Naive thymus-derived CD8-positive, alpha-beta T cell (primary cell): ENCODE data around the gene HHEX. TPM values are rescaled to one million over a fixed set of nuclear protein-coding genes. Genes with fewer than 3 reads are reported as not detected.
A peak's percentile ranks its signal among the peaks of the same experiment; 100 is the strongest.
"Not testable (repeated sequence)": the region's sequence is repeated elsewhere in the genome, so short reads cannot be mapped to it uniquely, and the experiment has no call there.

Source experiments
- ATAC-seq, 2 donors: fragments of 150-1000 bp; cut with Tn5 transposase in 1 of 2; sonication (Bioruptor Pico), chemical (Tn5 transposase) in 1 of 2; 1 replicate in 1 of 2; 2 replicates in 1 of 2; pipeline ENCODE4 v1.10.0; 2021; ENCODE audit warnings: mild to moderate bottlenecking in 2 of 2, moderate library complexity in 2 of 2
- POLR2A ChIA-PET: fragments of 350-600 bp; sonication (Branson Sonifier 250); formaldehyde crosslinking; loops from one replicate; lab custom pipeline; 2021; ENCODE audit warnings: antibody characterized with exemption; lab: Charles Lee
- DNase-seq, 10 donors: peaks; one replicate each; pipeline versions ENCODE4 v3.0.0 to v3.0.0-alpha.2; 2020 to 2022
- H3K27ac Mint-ChIP-seq, 10 donors: one replicate each; pipeline ENCODE4 v1.8.0; 2020 to 2022; ENCODE audit warnings: mild to moderate bottlenecking in 10 of 10, mixed read lengths in 10 of 10, moderate library complexity in 4 of 10, inconsistent platforms in 1 of 10
- H3K27me3 Mint-ChIP-seq, 5 donors: one replicate each; pipeline ENCODE4 v1.8.0; 2021 to 2022; ENCODE audit warnings: mixed read lengths in 5 of 5
- H3K36me3 Mint-ChIP-seq, 3 donors: one replicate each; pipeline ENCODE4 v1.8.0; 2020 to 2022; ENCODE audit warnings: mixed read lengths in 3 of 3, mild to moderate bottlenecking in 2 of 3, inconsistent platforms in 1 of 3
- H3K4me1 Mint-ChIP-seq, 4 donors: one replicate each; pipeline ENCODE4 v1.8.0; 2021 to 2022; ENCODE audit warnings: mixed read lengths in 4 of 4
- H3K4me3 Mint-ChIP-seq, 10 donors: one replicate each; pipeline ENCODE4 v1.8.0; 2020 to 2022; ENCODE audit warnings: mild to moderate bottlenecking in 10 of 10, mixed read lengths in 10 of 10, moderate library complexity in 6 of 10, inconsistent platforms in 1 of 10
- H3K9me3 Mint-ChIP-seq, 9 donors: one replicate each; pipeline ENCODE4 v1.8.0; 2020 to 2022; ENCODE audit warnings: mixed read lengths in 9 of 9, mild to moderate bottlenecking in 3 of 9, inconsistent platforms in 1 of 9, moderate library complexity in 1 of 9
- polyA plus RNA-seq, 3 donors: library from polyadenylated mRNA; unstranded; fragments of 300-500 nt; fragmentation: Illumina TruSeq; gene quantifications; one replicate each; pipeline ENCODE4 v1.2.3, GENCODE V29; 2021
- total RNA-seq, 8 experiments: library from RNA in 2 of 8; stranded (reverse) in 2 of 8; gene quantifications; one replicate each; pipeline ENCODE4 v1.2.3 and lab custom pipeline; 2021 to 2026

HHEX gene
- total RNA-seq (1 to 10 TPM; 3.2 to 3.9 TPM), polyA plus RNA-seq (under 1 TPM; 0.09 to 0.45 (median 0.09) TPM), total RNA-seq (lab: John Stamatoyannopoulos, UW) (0 to 0.07 (median 0) reads per million in 6 experiments)

DNA sequence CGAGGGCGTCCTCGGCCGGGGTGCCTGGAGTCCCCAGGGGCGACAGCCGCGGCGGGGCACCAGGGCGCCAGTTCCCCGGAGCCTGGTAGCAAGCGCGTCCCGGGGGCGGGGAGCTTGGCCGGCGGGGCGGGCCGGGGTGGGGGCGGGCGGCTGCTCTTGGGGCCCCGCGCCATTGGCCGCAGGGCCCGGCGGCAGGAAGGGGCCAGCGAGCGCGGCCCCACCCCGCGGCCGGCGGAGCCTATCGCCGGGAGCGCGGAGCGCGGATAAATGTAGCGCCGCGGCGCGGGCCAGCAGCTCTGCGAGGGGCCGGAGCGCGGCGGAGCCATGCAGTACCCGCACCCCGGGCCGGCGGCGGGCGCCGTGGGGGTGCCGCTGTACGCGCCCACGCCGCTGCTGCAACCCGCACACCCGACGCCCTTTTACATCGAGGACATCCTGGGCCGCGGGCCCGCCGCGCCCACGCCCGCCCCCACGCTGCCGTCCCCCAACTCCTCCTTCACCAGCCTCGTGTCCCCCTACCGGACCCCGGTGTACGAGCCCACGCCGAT, at the start of gene HHEX:
Gene HHEX, plus strand, starts transcription at position 293 of the 548 bp plus-strand sequence. Its CDS starts 32 bp downstream, at position 325.
- H3K4me1 Mint-ChIP-seq, result peaks cover 14 to 46% (median 27%) of the 10 kb centered on the region in 4 donors
- POLR2A ChIA-PET, result interaction anchor here (0.6 kb wide), 1 partner anchor 22 kb away, joined by 3 read pairs; no protein-coding TSS in a partner anchor
- H3K4me3 Mint-ChIP-seq, result peak within 1 kb of the TSS; percentile 71 to 88 (median 82)
- DNase-seq, result peak in 4 of 10 donors; percentile 7 to 51 (median 22)
- peaks cover 0 to 19% (median 6%) of the 10 kb centered on the region in 3 donors for H3K36me3 Mint-ChIP-seq
- peaks cover 0 to 18% (median 5%) of the 10 kb centered on the region in 9 donors for H3K9me3 Mint-ChIP-seq
- peak within 1 kb of the TSS in 3 of 10 donors; percentile 37 to 78 (median 67) for H3K27ac Mint-ChIP-seq
- peaks cover 35 to 72% (median 41%) of the 10 kb centered on the region in 5 donors for H3K27me3 Mint-ChIP-seq
- peak; percentile 53 to 64 for ATAC-seq

DNA sequence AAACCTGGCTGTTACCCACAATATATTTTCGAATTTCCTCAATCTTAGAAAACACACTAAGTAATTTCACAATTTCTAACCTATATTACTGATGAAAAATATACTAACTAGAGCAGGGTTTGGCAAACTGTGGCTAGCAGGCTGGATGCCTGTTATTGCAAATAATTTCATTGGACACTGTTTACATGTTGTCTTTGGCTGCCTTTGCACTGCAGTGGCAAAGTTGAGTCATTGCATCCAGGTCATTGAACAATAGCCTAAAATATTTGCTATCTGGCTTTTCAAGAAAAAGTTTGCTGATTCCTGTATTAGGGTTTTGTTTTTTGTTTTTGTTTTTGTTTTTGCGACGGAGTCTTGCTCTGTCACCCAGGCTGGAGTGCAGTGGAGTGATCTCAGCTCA, 49.6 kb upstream of the HHEX start:
- Mint-ChIP-seq H3K27ac (no peak overlapping the region), H3K27me3 (no peaks in the 10 kb centered on the region), H3K9me3 (no peaks in the 10 kb centered on the region), H3K4me1 (peaks cover 0 to 1% (median 0%) of the 10 kb centered on the region in 4 donors), H3K4me3 (no peak overlapping the region), H3K36me3 (no peaks in the 10 kb centered on the region)
- POLR2A ChIA-PET, result no interaction called here
- ATAC-seq, result no peak
- DNase-seq, result no peak

DNA sequence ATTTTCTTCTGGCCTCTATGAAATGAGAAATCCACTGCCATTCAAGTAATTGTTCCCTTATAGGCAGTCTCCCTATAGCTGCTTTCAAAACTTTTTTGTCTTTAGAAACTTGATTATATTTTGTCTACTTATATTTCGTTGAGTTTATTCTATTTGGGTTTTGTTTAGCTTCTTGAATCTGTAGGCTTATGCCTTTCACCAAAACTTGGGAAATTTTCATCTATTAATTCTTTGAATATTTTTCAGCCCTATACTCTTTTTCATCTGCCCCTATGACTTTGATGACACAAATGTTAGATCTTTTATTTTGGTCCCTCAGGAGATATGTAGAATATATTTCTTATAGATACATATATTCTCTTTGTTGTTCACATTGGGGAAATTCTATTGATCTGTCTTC, 48.3 kb upstream of the HHEX start:
- H3K36me3 Mint-ChIP-seq, result peaks cover 0 to 5% (median 2%) of the 10 kb centered on the region in 3 donors

DNA sequence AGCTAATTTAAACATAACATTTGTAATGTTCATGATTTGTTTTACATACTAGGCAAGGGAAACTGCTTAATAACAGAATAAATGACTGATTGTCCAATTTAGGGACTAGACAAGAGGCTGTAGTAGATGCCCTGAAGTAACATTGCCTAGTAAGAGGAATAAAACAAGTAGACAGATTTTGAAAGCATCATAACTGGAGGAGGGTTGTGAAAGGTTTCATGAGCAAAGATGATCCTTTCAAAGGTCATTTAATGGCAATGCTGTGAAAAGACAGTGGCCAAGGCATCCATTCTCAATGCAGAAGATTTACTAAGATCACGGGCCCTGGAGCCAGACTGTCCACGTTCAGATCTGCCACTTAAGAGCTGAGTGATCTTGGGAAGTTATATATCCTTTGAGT, 44.8 kb upstream of the HHEX start:
- DNase-seq (no peak), ATAC-seq (no peak)
- Mint-ChIP-seq H3K27ac (no peak overlapping the region), H3K9me3 (no peaks in the 10 kb centered on the region), H3K36me3 (peaks cover 0 to 5% (median 4%) of the 10 kb centered on the region in 3 donors), H3K4me1 (peaks cover 0 to 1% (median 0%) of the 10 kb centered on the region in 4 donors), H3K4me3 (no peak overlapping the region), H3K27me3 (no peaks in the 10 kb centered on the region)
- POLR2A ChIA-PET, result no interaction called here

More for the DNA sequence above, 48.3 kb upstream of the HHEX start:
- POLR2A ChIA-PET, result no interaction called here
- DNase-seq, result no peak
- ATAC-seq, result no peak
- peaks cover 0 to 1% (median 0%) of the 10 kb centered on the region in 4 donors for H3K4me1 Mint-ChIP-seq
- H3K9me3 Mint-ChIP-seq, result no peaks in the 10 kb centered on the region
- no peak overlapping the region for H3K27ac Mint-ChIP-seq
- no peak overlapping the region for H3K4me3 Mint-ChIP-seq
- no peaks in the 10 kb centered on the region for H3K27me3 Mint-ChIP-seq

DNA sequence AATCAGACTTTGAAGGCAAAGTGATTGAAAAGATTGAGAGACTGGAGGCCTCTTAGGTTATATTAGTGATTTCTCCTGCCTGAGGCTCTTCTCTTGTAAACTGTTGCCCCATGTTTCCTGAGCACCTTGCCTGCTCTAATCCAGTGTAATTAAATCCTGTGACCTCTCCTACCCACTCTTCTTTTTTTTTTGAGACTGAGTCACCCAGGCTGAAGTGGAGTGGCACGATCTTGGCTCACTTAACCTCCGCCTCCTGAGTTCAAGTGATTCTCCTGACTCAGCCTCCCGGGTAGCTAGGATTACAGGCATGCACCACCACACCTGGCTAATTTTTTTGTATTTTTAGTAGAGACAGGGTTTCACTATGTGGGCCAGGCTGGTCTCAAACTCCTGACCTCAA, 38.9 kb upstream of the HHEX start:
- H3K27ac Mint-ChIP-seq, H3K27me3 Mint-ChIP-seq, H3K9me3 Mint-ChIP-seq, POLR2A ChIA-PET, ATAC-seq, H3K4me3 Mint-ChIP-seq, DNase-seq, H3K36me3 Mint-ChIP-seq, H3K4me1 Mint-ChIP-seq: not testable (repeated sequence)

DNA sequence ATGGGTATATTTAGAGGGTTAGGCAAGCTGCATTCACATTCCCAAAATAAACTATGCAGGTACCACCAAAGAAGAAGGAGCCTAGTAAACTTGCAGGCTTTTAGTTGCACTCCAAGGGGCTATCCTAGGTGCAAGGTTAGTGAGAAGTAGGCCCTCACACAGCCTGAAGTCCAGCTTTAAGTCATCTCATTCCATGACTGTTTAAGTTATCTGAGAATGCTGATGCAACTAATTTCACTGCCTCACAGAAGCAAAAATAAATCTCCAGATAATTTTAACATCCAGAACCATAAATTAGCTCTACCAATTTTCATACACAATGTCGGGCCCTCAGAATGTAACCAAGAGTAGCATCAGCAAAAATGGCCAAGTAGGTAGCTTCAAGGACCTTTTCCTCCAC, 34.3 kb upstream of the HHEX start:
- ATAC-seq, result no peak
- Mint-ChIP-seq H3K27me3 (peaks cover 0 to 2% (median 0%) of the 10 kb centered on the region in 5 donors), H3K36me3 (peaks cover 0 to 4% (median 2%) of the 10 kb centered on the region in 3 donors), H3K27ac (no peak overlapping the region), H3K4me3 (no peak overlapping the region), H3K9me3 (peaks cover 0 to 11% (median 3%) of the 10 kb centered on the region in 9 donors), H3K4me1 (no peaks in the 10 kb centered on the region)
- DNase-seq, result no peak
- POLR2A ChIA-PET, result interaction anchor here (0.7 kb wide), 1 partner anchor 27 kb away, joined by 3 read pairs; no protein-coding TSS in a partner anchor

DNA sequence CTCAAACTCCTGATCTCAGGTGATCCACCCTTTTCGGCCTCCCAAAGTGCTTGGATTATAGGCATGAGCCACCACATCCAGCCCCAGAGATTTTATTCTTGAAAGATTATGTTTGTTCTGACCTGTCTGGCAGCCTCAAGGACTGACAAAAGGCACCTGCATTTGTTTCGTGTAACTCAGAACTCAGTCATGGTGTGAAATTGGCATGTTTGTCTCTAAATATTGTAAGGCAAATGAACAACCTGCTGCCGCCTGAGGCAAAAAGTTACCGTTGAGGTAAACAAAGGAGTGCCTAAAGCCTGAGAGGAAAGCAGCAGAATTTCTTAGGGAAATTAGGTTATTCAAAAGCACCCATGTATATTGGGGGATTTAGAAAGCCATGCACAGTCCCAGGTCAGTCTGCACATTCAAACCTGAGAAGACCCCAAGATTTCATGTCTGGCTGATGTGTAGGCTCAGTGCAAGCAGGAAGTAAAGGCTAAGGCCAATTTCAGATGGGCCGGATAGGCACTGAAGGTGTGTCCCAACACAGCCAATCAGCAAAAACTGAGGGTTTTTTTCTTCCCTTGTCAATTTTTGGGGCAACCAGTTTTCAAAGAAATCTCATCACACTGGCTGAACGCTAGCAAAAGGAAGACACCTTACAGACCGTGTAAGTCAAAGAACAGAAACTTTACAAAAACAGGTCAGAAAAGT, 33.3 kb upstream of the HHEX start:
- no peak overlapping the region for H3K4me3 Mint-ChIP-seq
- no peak overlapping the region for H3K27ac Mint-ChIP-seq
- DNase-seq, result no peak
- ATAC-seq, result no peak
- H3K27me3 Mint-ChIP-seq, result peaks cover 0 to 2% (median 0%) of the 10 kb centered on the region in 5 donors
- H3K36me3 Mint-ChIP-seq, result peaks cover 0 to 6% (median 4%) of the 10 kb centered on the region in 3 donors
- peaks cover 0 to 17% (median 5%) of the 10 kb centered on the region in 9 donors for H3K9me3 Mint-ChIP-seq
- POLR2A ChIA-PET, result no interaction called here
- H3K4me1 Mint-ChIP-seq, result no peaks in the 10 kb centered on the region

DNA sequence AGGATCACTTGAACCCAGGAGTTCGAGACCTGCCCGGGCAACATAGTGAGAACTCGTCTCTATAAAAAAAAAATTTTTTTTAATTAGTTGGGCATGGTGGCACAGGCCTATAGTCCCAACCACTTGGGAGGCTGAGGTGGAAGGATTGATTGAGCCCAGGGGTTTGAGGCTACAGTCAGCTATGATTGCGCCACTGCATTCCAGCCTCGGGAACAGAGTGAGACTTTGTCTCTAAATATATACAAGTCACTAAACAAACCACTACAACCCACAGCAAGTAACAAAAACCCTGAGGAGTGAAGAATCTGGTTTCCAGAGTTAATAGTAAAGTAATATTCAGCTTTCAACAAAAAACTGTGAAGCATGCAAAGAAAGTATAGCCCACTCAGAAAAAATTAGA, 32.7 kb upstream of the HHEX start:
- no peak overlapping the region for H3K27ac Mint-ChIP-seq
- POLR2A ChIA-PET, result no interaction called here
- ATAC-seq (no peak), DNase-seq (no peak)
- peaks cover 0 to 2% (median 0%) of the 10 kb centered on the region in 5 donors for H3K27me3 Mint-ChIP-seq
- H3K9me3 Mint-ChIP-seq, result peaks cover 0 to 21% (median 5%) of the 10 kb centered on the region in 9 donors
- no peaks in the 10 kb centered on the region for H3K4me1 Mint-ChIP-seq
- H3K36me3 Mint-ChIP-seq, result peaks cover under 1 to 6% (median 2%) of the 10 kb centered on the region in 3 donors
- no peak overlapping the region for H3K4me3 Mint-ChIP-seq

DNA sequence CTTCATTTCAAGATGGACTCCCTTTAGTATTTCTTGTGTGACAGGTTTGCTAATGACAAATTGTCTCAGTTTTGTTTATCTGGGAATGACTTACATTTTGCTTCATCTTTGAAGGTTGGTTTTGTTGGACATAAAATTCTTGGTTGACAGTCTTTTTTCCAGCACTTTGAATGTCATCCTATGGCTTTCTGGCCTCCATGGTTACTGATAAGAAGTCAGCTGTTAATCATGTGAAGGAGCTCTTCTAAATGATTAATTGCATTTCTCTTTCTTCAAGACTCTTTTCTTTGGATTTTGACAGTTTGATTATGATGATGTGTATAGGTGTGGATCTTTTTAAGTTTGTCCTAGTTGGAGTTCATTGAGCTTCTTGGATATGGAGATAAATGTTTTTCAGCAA, 26.9 kb upstream of the HHEX start:
- Mint-ChIP-seq H3K36me3 (peaks cover 0 to 16% (median 14%) of the 10 kb centered on the region in 3 donors), H3K27ac (no peak overlapping the region), H3K4me3 (no peak overlapping the region), H3K27me3 (peaks cover 0 to 2% (median 0%) of the 10 kb centered on the region in 5 donors), H3K9me3 (peaks cover 0 to 63% (median 32%) of the 10 kb centered on the region in 9 donors), H3K4me1 (no peaks in the 10 kb centered on the region)
- ATAC-seq (no peak), DNase-seq (no peak)
- POLR2A ChIA-PET, result interaction anchor here (0.6 kb wide), 1 partner anchor 18 kb away, joined by 3 read pairs; no protein-coding TSS in a partner anchor

DNA sequence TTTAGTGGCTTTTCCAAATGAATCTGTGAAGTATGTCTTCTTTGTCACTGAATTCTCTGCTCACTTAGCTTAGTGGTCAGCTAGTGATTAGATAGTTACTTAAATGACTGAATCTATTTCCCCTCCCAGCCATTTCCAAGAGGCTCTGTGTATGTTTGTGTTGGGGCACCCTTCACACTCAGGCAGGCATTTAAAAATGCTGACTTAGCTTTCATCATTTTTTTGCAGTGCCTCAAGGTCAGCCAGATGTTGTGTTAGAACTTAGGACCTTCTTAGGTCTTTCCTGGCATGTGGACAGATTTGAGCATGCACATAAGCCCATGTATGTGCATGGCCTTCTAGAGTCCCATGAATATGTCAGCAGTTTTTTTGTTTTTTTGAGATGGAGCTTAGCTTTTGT, 25.4 kb upstream of the HHEX start:
- ATAC-seq (no peak), DNase-seq (no peak)
- POLR2A ChIA-PET, result no interaction called here
- Mint-ChIP-seq H3K36me3 (peaks cover 0 to 16% (median 14%) of the 10 kb centered on the region in 3 donors), H3K27me3 (peaks cover 0 to 4% (median 0%) of the 10 kb centered on the region in 5 donors), H3K9me3 (peaks cover 0 to 59% (median 30%) of the 10 kb centered on the region in 9 donors), H3K4me1 (no peaks in the 10 kb centered on the region), H3K4me3 (no peak overlapping the region), H3K27ac (no peak overlapping the region)

DNA sequence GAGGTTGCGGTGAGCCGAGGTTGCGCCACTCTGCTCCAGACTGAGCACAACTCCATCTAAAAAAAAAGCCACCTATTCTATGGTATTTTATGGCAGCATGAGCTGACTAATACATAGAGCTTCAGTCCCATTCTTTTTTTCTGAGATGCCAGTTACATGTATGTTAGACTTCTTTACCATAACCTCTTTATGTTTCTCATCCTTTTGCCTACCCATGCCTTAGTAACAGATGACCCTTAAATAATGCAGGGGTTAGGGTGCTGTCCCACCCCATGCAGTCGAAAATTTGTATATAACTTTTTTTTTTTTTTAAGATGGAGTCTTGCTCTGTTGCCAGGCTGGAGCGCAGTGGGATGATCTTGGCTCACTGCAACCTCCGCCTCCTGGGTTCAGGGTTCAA, 22.7 kb upstream of the HHEX start:
- POLR2A ChIA-PET, result no interaction called here
- H3K36me3 Mint-ChIP-seq, result peaks cover 0 to 15% (median 10%) of the 10 kb centered on the region in 3 donors
- H3K27me3 Mint-ChIP-seq, result peaks cover 0 to 12% (median 3%) of the 10 kb centered on the region in 5 donors
- no peaks in the 10 kb centered on the region for H3K4me1 Mint-ChIP-seq
- H3K9me3 Mint-ChIP-seq, result peaks cover 0 to 41% (median 17%) of the 10 kb centered on the region in 9 donors
- no peak overlapping the region for H3K27ac Mint-ChIP-seq
- no peak for ATAC-seq
- H3K4me3 Mint-ChIP-seq, result no peak overlapping the region
- no peak for DNase-seq

DNA sequence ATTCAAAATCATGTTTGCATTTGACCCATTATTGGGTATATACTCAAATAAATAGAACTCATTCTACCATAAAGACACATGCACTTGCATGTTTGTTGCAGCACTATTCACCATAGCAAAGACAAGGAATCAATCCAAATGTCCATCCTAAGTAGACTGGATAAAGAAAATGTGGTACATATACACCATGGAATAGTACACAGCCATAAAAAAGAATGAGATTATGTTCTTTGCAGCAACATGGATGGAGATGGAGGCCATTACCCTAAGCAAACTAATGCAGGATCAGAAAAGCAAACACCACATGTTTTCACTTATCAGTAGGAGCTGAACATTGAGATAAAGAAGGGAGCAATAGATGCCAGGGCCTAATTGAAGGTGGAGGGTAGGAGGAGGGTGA, 12.0 kb upstream of the HHEX start:
- Mint-ChIP-seq H3K9me3 (peaks cover 0 to 8% (median 0%) of the 10 kb centered on the region in 9 donors), H3K4me1 (peaks cover 0 to 2% (median 0%) of the 10 kb centered on the region in 4 donors), H3K4me3 (no peak overlapping the region), H3K27me3 (peaks cover 0 to 17% (median 7%) of the 10 kb centered on the region in 5 donors), H3K36me3 (peaks cover 0 to 8% (median 5%) of the 10 kb centered on the region in 3 donors), H3K27ac (no peak overlapping the region)
- no peak for ATAC-seq
- POLR2A ChIA-PET, result no interaction called here
- no peak for DNase-seq

DNA sequence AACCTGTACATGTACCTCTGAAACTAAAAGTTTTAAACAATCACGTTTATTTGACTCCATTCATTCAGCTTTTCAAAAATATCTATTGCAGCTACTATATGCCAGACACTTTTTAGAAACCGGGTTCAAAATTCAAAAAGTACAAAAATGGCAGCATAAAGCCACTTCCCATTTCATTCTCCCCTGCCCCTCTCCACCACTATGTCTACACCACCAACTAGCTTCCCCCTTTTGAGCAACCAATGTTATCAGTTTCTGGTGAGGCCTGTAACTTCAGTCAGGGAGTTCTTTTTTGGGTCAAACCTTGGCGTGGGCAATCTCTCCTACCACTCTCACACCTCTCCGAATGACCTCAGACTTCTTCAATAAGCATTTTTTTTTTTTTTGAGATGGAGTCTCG, 11.5 kb upstream of the HHEX start:
- no peak for ATAC-seq
- Mint-ChIP-seq H3K4me3 (no peak overlapping the region), H3K27me3 (peaks cover 1 to 17% (median 8%) of the 10 kb centered on the region in 5 donors), H3K27ac (no peak overlapping the region), H3K9me3 (peaks cover 0 to 8% (median 0%) of the 10 kb centered on the region in 9 donors), H3K4me1 (peaks cover 0 to 2% (median 0%) of the 10 kb centered on the region in 4 donors), H3K36me3 (peaks cover 0 to 8% (median 5%) of the 10 kb centered on the region in 3 donors)
- DNase-seq, result no peak
- POLR2A ChIA-PET, result no interaction called here
